NCI-H146 treated with DMSO at 0.1 percent for 48 hours (cell line): ENCODE results near the gene KRTAP4-3.
"Not testable (repeated sequence)": the region's sequence is repeated elsewhere in the genome, so short reads cannot be mapped to it uniquely, and the experiment has no call there.

Experiments used
- DNase-seq: peaks from one replicate; lab custom pipeline; 2025; ENCODE audit not compliant: unreplicated experiment; lab: John Stamatoyannopoulos, UW

Gene KRTAP4-3

GRCh38 chr17:41168121-41168520 is at the start of gene KRTAP4-3:
KRTAP4-3 (minus strand) TSS chr17:41168221; CDS start chr17:41168172, 49 bp downstream.
- no peak for DNase-seq

- no peak for DNase-seq
Observed at GRCh38 chr17:41215681-41216080, 47.7 kb upstream of the KRTAP4-3 start.

DNA sequence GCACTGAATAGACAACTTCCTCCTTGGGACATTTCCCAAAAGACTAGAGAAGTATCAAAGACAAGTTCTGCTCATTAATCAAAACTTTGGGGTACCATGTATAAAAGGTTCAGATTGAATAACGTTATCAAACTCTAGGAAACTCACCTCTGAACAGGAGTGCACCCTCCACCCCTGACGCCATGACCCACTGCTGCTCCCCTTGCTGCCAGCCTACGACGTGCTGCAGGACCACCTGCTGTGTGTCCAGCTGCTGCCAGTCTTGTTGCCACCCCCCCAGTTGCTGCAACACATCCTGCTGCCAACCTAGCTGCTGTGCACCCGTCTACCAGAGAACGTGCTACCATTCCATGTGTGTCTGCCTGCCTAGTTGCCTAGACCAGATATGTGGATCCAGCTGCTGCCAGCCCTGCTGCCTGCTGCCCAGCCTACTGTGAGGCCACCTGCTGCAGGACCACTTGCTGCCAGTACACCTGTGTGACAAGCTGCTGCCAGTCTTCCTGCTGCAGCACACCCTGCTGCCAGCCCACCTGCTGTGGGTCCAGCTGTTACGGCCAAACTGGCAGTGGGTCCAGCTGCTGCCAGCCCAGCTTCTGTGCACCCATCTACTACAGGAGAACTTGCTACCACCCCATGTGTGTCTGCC is 44.6 kb upstream of the KRTAP4-3 start:
- DNase-seq, result no peak

DNA sequence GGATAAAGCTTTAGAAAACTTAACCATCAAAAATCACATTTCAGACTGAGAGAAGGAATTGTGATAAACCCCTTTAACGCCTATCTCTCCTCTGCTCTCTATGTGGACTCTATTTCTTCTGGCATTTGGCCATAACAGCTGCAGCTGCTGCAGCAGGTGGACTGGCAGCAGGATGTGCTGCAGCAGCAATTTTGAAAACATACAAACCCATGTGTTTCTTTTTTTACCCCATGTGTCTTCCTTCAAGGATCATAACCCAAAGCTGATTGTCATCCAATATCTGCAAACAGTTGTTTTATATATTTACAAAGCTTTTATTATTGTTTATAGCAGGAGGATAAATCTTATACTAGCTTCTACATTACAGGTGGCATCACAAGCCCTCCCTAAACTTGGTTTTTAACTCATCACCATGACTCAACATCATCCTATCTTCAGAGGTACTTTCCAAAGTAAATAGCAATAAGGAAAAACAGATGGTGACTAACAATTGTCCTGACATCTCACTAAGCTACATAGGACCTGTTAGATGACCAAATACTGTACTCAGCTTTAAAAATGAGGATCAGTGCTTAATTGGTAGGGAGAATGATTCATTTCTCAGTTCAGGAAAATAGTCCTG is 43.9 kb upstream of the KRTAP4-3 start:
- no peak for DNase-seq

DNA sequence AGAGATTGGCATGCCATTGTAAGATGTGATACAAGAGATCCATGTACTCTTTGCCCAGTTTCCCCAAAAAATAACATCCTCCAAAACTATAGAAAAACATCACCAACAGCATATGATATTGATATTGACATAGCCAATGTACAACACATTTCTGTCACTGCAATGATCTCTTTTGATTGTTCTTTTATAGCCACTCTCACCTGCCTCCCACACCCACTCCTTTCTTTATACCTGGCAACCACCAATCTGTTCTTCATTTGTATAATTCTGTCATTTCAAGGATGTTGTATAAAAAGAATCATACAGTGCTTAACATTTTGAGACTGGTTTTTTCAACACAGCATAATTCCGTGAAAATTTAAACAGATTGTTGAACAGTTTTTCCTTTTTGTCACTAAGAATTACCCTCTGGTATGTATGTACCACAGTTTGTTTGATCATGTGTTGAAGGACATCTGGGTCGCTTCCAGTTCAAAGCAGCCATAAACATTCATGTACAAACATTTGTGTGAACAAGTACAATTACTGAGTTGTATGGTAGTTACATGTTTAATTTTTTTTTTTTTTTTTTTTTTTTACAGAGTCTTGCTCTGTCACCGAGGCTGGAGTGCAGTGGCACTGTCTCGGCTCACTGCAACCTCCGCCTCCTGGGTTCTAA is 31.5 kb upstream of the KRTAP4-3 start:
- DNase-seq, result no peak

DNA sequence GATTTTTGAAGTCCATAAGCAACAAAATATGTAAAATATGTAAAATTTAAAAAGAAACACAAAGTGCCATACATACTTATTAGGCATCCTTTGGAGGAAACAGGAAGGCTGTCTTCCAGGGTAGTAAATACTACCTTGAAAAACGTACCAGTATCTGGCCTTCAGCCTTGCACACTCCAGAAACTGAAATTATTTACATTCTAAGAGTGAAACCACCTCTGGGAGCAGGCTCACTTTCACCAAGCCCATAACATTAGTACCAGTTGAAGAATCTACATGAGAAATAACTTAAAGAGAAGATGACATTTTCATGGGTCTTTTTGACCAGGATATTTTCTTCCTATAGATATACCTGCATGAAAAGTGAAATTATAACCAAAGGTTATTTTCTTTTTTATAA is 28.0 kb upstream of the KRTAP4-3 start:
- no peak for DNase-seq

DNA sequence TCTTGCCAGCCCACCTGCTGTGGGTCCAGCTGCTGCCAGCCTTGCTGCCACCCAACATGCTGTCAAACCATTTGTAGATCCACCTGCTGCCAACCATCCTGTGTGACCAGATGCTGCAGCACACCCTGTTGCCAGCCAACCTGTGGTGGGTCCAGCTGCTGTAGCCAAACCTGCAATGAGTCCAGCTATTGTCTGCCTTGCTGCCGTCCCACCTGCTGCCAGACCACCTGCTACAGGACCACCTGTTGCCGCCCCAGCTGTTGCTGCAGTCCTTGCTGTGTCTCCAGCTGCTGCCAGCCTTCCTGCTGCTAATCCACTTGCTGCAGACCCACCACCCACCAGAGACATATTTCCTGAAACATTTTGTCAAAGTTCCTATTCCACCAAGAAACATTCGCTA is 22.3 kb upstream of the KRTAP4-3 start:
- no peak for DNase-seq

- not testable (repeated sequence) for DNase-seq
Observed at GRCh38 chr17:41189837-41190318, 21.9 kb upstream of the KRTAP4-3 start, which contains the start of gene KRTAP9-1. KRTAP9-1 (plus strand) TSS chr17:41189887; CDS start chr17:41189887, 0 bp downstream.

- DNase-seq, result no peak
Observed at GRCh38 chr17:41186872-41187271, 18.9 kb upstream of the KRTAP4-3 start.

DNA sequence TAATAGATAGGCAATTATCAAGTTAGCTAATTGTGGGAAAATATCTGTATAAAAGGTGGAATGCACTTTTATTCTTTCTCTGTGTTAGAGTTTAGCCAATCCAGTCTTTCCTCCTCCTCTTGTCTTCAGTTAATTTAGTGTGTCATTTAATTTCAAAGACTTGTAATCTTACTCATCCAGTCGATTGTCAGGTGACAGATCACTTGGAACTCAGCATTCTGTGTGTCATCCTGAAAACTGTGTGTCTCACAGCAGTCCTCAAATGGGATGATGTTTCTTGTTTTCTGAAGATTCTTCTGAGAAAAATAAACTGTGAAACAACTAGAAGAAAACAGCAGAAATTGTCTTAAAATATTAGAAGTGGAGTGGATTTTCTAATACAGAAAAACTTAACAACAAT is 17.0 kb upstream of the KRTAP4-3 start:
- no peak for DNase-seq

DNA sequence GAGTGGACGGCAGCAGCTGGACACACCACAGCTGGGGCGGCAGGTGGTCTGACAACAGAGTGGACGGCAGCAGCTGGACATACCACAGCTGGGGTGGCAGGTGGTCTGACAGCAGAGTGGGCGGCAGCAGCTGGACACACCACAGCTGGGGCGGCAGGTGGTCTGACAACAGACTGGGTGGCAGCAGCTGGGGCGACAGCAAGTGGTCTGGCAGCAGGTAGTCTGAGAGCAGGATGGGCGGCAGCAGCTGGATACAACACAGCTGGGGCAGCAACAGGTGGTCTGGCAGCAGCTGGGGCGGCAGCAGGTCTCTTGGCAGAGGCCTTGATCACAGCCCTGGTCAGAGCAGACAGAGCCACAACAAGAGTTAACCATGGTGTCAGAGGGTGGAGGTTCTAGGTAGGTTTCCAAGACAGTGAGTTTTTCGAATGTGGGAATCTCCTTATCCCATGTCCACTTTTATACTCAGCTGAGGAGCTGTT is 16.5 kb upstream of the KRTAP4-3 start, which contains the start of gene KRTAP4-1:
Gene KRTAP4-1, minus strand, starts transcription at position 432 of the 482 bp plus-strand sequence. Its CDS starts 57 bp downstream, at position 375.
- DNase-seq, result no peak

DNA sequence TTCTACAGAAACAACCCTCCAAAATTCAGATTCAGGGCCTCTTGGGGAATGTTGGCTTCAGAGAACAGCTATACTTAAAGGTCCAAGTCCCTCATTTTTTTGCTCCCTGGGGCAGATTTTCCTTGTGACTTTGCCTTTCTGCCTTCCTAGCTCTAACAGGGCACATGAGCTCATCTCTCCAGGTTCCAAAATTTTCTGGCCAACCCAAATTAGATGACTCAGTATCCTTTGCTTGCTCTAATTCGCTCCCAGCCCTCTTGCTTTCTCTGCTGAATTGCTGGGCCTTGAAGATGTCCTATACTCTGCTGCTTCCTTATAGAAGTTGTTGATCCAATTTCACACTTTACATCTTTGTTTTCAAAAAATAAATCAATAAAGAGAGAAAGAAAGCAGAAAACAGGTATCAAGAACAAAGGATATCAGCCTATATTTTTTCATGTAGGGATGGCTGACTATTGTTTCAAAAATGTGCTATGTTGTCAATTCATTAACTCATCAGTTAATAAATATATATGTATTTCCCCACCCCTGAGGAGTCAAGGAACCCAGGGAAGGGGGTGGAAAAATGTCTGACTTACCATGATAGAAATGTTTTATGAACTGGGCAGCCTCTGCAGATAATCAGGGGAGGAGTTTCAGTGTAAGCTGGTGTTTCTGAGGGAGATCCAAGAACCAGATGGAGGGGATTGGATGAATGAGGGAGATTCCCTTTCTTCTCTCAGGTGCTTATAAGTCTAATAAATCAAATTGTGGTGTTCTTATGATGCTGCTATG is 11.0 kb upstream of the KRTAP4-3 start:
- DNase-seq, result no peak

GRCh38 chr17:41178341-41178740 is 10.3 kb upstream of the KRTAP4-3 start:
- no peak for DNase-seq

DNA sequence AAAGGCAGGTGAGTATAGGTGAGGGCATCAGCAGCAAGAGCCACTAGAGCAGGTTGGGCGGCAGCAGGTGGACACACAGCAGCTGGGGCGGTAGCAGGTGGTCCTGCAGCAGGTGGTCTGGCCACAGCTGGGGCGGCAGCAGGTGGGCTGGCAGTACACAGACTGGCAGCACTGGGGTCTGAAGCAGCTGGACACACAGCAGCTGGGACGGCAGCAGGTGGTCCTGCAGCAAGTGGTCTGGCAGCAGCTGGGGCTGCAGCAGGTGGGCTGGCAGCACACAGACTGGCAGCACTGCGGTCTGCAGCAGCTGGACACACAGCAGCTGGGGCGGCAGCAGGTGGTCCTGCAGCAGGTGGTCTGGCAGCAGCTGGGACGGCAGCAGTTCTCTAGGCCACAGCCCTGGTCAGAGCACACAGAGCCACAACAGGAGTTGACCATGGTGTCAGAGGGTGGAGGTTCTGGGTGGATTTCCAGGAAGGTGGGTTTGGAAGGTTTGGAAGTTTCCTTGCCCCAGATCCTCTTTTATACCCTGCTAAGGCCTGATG is 9.8 kb upstream of the KRTAP4-3 start, which contains the start of gene KRTAP4-2:
Gene KRTAP4-2, minus strand, starts transcription at position 495 of the 545 bp plus-strand sequence. Its CDS starts 57 bp downstream, at position 438.
- no peak for DNase-seq

GRCh38 chr17:41176744-41177387 is 8.8 kb upstream of the KRTAP4-3 start:
- DNase-seq, result no peak

DNA sequence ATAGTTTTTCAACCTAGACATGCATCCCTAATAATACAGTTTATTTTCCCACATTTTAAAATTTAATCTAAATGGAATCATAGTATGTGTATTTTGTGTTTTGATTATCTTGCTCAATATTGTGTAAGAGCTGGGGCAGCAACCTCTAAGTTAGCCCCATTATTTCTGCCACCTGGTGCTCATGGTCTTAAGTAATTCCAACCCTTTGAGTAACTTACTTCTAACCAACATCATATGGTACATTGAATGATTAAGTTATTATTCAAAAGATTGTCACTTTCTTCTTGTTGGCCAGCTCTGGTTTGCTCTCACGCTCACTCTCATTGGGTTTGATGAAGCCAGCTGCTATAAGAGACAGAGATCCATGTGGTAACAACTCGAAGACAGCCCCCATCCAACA is 3.9 kb upstream of the KRTAP4-3 start:
- DNase-seq, result no peak

DNA sequence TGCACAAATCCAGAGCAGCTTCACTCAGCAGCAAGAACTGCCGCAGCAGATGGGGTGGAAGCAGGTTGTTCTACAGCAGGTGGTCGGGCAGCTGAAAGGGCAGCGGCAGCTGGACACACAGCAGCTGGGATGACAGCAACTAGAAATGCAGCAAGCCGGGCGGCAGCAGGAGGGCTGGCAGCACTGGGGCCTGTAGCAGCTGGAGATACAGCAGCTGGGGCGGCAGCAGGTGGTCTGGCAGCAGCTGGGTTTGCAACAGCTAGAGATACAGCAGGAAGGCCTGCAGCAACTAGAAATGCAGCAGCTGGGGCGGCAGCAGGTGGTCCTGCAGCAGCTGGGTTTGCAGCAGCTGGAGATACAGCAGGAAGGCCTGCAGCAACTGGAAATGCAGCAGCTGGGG is 460 bp downstream of the KRTAP4-3 start:
- DNase-seq, result no peak

DNA sequence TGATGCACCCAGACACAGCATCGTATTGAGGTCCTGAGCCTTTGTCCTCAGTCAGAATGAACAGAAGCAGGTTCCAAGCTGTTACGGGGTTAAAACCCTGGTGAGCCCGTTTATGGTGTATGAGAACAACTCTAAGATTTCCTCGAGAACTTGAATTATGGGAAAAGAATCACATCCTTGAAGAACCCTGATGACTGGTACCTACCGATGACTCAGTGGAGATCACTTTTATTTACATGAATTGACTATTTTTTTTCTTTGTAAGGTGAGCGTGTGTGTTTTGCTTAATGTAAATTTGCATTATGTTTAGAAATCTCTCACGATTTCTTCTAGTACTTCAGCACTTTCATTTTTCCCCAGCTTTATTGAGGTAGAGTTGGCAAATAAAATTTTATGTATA is 4.2 kb downstream of the KRTAP4-3 start:
- no peak for DNase-seq

DNA sequence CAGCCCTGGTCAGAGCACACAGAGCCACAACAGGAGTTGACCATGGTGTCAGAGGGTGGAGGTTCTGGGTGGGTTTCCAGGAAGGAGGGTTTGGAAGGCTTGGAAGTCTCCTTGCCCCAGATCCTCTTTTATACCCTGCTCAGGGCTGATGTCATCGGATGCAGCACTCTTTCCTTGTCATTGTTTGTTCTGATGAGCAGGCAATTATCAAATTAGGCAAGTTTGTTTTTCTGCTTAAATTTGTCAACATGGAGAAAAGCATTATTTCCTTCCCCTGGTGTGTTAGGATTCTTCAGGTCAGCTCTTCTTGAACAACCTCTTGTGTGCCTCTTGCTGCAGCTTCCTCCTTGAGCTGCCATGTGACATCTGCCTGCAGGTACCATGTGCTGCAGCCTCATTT is 7.4 kb downstream of the KRTAP4-3 start, which contains the start of gene KRTAP4-4:
Gene KRTAP4-4, minus strand, starts transcription at position 101 of the 400 bp plus-strand sequence. Its CDS starts 57 bp downstream, at position 44.
- DNase-seq, result no peak

GRCh38 chr17:41160190-41160589 is 7.8 kb downstream of the KRTAP4-3 start:
- not testable (repeated sequence) for DNase-seq
